K562 (cell line): ENCODE data around the gene PRXL2B. TPM values are rescaled to one million over a fixed set of nuclear protein-coding genes. Genes with fewer than 3 reads are reported as not detected.

Experiments
- ATAC-seq: fragments of 200-7000 bp; cut with Tn5 transposase; 3 replicates; pipeline ENCODE4 v1.9.1; 2020; ENCODE audit warnings: moderate library complexity
- BruUV-seq: library from RNA; stranded (reverse); fragments of 400-500 nt; replicated peaks from 2 replicates; lab custom pipeline; 2021; lab: Mats Ljungman, UMichigan
- CTCF ChIA-PET: fragments of 300-600 bp; formaldehyde crosslinking; extraction: SDS; loops from one replicate; lab custom pipeline; 2021; ENCODE audit warnings: low intra/inter-chr PET ratio; lab: Yijun Ruan, JAX
- POLR2A ChIA-PET: fragments of 300-600, 350-650 bp; sonication (Branson Sonifier 250); formaldehyde crosslinking; extraction: SDS; loops from one replicate; lab custom pipeline; 2021; ENCODE audit warnings: antibody characterized with exemption, inconsistent platforms; lab: Yijun Ruan, JAX
- DNase-seq, 4 experiments: peaks; one replicate each; pipeline versions ENCODE4 v3.0.0 to v3.0.0-alpha.2; 2011 to 2018; ENCODE audit warnings: low spot score in 3 of 4, mixed read lengths in 3 of 4; ENCODE audit errors: extremely low read depth in 1 of 4
- FAIRE-seq: peaks from 2 replicates; lab custom pipeline; 2011; peaks lifted over from hg19 to GRCh38; lab: Jason Lieb, UNC
- H2AFZ ChIP-seq: 2 replicates; pipeline ENCODE4 v1.6.0; 2011; ENCODE audit warnings: low read depth, low read length, control low read depth, inconsistent platforms
- H3K27ac ChIP-seq: fragments of 200-600 bp; 3 replicates; pipeline ENCODE4 v1.8.0; 2011; ENCODE audit warnings: low read depth, mild to moderate bottlenecking, control low read depth, inconsistent platforms, low read length, moderate library complexity, mixed read lengths; ENCODE audit errors: extremely low read depth
- H3K27me3 ChIP-seq, 2 experiments: fragments of 300-600 bp in 1 of 2; 2 replicates in 1 of 2; 3 replicates in 1 of 2; pipeline versions ENCODE4 v1.6.0 to v1.8.0; 2011; ENCODE audit warnings: inconsistent platforms in 2 of 2, low read length in 2 of 2, mild to moderate bottlenecking in 1 of 2, mixed read lengths in 1 of 2, moderate library complexity in 1 of 2; ENCODE audit not compliant: control insufficient read depth in 2 of 2, insufficient read depth in 2 of 2
- H3K36me3 ChIP-seq: fragments of 300-600 bp; 3 replicates; pipeline ENCODE4 v1.8.0; 2011; ENCODE audit warnings: mild to moderate bottlenecking, low read length, inconsistent platforms; ENCODE audit not compliant: control insufficient read depth, insufficient read depth
- H3K4me1 ChIP-seq, 2 experiments: fragments of 200-600 bp in 1 of 2; replicated peaks in 1 of 2; 2 replicates in 1 of 2; 3 replicates in 1 of 2; pipeline versions ENCODE4 v1.5.1 to v1.8.0; 2011; ENCODE audit warnings: inconsistent platforms in 2 of 2, low read length in 2 of 2, mild to moderate bottlenecking in 1 of 2, mixed read lengths in 1 of 2, moderate library complexity in 1 of 2; ENCODE audit not compliant: control insufficient read depth in 2 of 2, insufficient read depth in 2 of 2
- H3K4me2 ChIP-seq: 2 replicates; pipeline ENCODE4 v1.6.1; 2011; ENCODE audit warnings: low read length, control low read depth, inconsistent platforms, mixed read lengths; ENCODE audit not compliant: insufficient read depth
- H3K4me3 ChIP-seq: fragments of 200-600 bp; sonication (generic), shearing (Covaris generic); 2 replicates; pipeline ENCODE4 v1.5.1; 2016; ENCODE audit warnings: control low read depth, inconsistent platforms
- H3K79me2 ChIP-seq: fragments of 200-600 bp; 3 replicates; pipeline ENCODE4 v1.8.0; 2011; ENCODE audit warnings: low read length, inconsistent platforms; ENCODE audit not compliant: control insufficient read depth, insufficient read depth
- H3K9ac ChIP-seq, 2 experiments: 2 replicates each; pipeline versions ENCODE4 v1.6.0 to v1.6.1; 2011; ENCODE audit warnings: low read depth in 2 of 2, low read length in 2 of 2, control low read depth in 1 of 2, inconsistent platforms in 1 of 2, mild to moderate bottlenecking in 1 of 2, mixed read lengths in 1 of 2; ENCODE audit not compliant: insufficient read depth in 1 of 2
- H3K9me1 ChIP-seq: one replicate; pipeline ENCODE4 v1.6.0; 2011; ENCODE audit warnings: inconsistent platforms, mild to moderate bottlenecking, low read length, moderate library complexity; ENCODE audit not compliant: control insufficient read depth, insufficient read depth
- H3K9me3 ChIP-seq: replicated peaks from 2 replicates; pipeline ENCODE4 v1.5.1; 2011; ENCODE audit warnings: low read depth, low read length, inconsistent platforms; ENCODE audit not compliant: control insufficient read depth, insufficient read depth
- H4K20me1 ChIP-seq: replicated peaks from 2 replicates; pipeline ENCODE4 v1.6.1; 2011; ENCODE audit warnings: low read length, inconsistent platforms, mixed read lengths; ENCODE audit not compliant: control insufficient read depth, insufficient read depth
- ARID1B ChIP-seq: fragments of 450-650 bp; IDR thresholded peaks from 2 replicates; pipeline ENCODE4 v1.6.1; 2016; ENCODE audit warnings: antibody characterized with exemption, mild to moderate bottlenecking, inconsistent platforms
- BCOR ChIP-seq: fragments of 450-650 bp; IDR thresholded peaks from 2 replicates; pipeline ENCODE4 v1.6.1; 2016
- BRD4 ChIP-seq: fragments of 200-600 bp; sonication (generic); IDR thresholded peaks from 2 replicates; pipeline ENCODE4 v1.6.1; 2017; ENCODE audit warnings: inconsistent platforms
- ZNF280A ChIP-seq: fragments of 450-650 bp; IDR thresholded peaks from 2 replicates; pipeline ENCODE4 v1.6.1; 2018; ENCODE audit warnings: mild to moderate bottlenecking, low read depth; ENCODE audit not compliant: partially characterized antibody
- WGBS: fragments of 100-300 bp; shearing (Covaris generic); methylation state at CpG from one replicate; pipeline ENCODE4 v1.1.6; 2016; ENCODE audit warnings: low coverage, mixed read lengths; ENCODE audit not compliant: insufficient coverage; ENCODE audit errors: missing lambda C conversion rate; 5-methylcytosine and 5-hydroxymethylcytosine counted together
- in situ Hi-C: fragments of 300-500 bp; cut with MboI; formaldehyde crosslinking; loops from 4 replicates; pipeline ENCODE4 v1.15.0; 2018; ENCODE audit warnings: inconsistent platforms, mixed read lengths
- intact Hi-C: fragments of 100-400 bp; cut with micrococcal nuclease; formaldehyde crosslinking; loops from 2 replicates; pipeline ENCODE4 v1.14.2; 2022
- polyA plus RNA-seq, 8 experiments: library from polyadenylated mRNA; depleted of rRNA in 4 of 8; stranded (reverse) in 5 of 8; unstranded in 3 of 8; fragments of >200 nt; fragmentation: Nextera tagmentation in 2 of 8; fragmentation: Illumina TruSeq in 1 of 8; extraction: Ambion mirVana in 2 of 8; extraction: Trizol in 1 of 8; gene quantifications; 2 replicates each; pipeline versions ENCODE4 v1.2.1 to v1.2.3, GENCODE V29; 2011 to 2014; ENCODE audit warnings: inconsistent platforms in 1 of 8, missing spikeins in 1 of 8
- total RNA-seq, 7 experiments: library from RNA; depleted of rRNA in 6 of 7; stranded (reverse); fragments of >200 nt in 6 of 7; fragmentation: Illumina TruSeq in 2 of 7; extraction: Trizol in 2 of 7; gene quantifications; 2 replicates each; pipeline versions ENCODE4 v1.2.1 to v1.2.3, GENCODE V29; 2011 to 2021; ENCODE audit warnings: low replicate concordance in 1 of 7
- TF ChIP-seq, protein P1 (sequence below): fragments of 450-650 bp; formaldehyde crosslinking; IDR thresholded peaks from 2 replicates; pipeline ENCODE4 v1.4.0; 2022; ENCODE audit warnings: missing genetic modification characterization

PRXL2B gene
- total and polyA plus RNA-seq, 9 of the 15 experiments (the other 6 are each of a cell fraction or from before 2014, with no cell fraction given), result 0.99 to 25.3 (median 11.8) TPM

GRCh38 chr1:2578758-2579118 lies 7.8 kb upstream of the PRXL2B start:
- H3K36me3 ChIP-seq, result no peaks in the 10 kb centered on the region
- H3K4me3 ChIP-seq, result no peak overlapping the region
- H3K9me3 ChIP-seq, result peaks cover 2% of the 10 kb centered on the region; the same call in 1 of the 2 replicates
- no peak overlapping the region for H3K4me2 ChIP-seq
- H3K27me3 ChIP-seq, result peaks cover 21 to 40% of the 10 kb centered on the region in 2 experiments
- H3K4me1 ChIP-seq, result peaks cover 14 to 31% of the 10 kb centered on the region in 2 experiments; a peak in 4 of 5 replicates
- POLR2A ChIA-PET, result no interaction called here
- WGBS, result 35% methylated on average over 4 of the region's 4 CpGs
- BruUV-seq, result no TSS peak
- no peak overlapping the region for H3K9ac ChIP-seq
- no peaks in the 10 kb centered on the region for H3K9me1 ChIP-seq
- TF ChIP-seq BRD4, result no peak
- TF ChIP-seq, protein P1, sequence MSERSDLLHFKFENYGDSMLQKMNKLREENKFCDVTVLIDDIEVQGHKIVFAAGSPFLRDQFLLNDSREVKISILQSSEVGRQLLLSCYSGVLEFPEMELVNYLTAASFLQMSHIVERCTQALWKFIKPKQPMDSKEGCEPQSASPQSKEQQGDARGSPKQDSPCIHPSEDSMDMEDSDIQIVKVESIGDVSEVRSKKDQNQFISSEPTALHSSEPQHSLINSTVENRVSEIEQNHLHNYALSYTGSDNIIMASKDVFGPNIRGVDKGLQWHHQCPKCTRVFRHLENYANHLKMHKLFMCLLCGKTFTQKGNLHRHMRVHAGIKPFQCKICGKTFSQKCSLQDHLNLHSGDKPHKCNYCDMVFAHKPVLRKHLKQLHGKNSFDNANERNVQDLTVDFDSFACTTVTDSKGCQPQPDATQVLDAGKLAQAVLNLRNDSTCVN (CRISPR knock-in tag), result 0 out of 2 replicates have a peak, but pooled peaks have one; percentile 47
- no peak for ATAC-seq
- no peaks in the 10 kb centered on the region for H3K79me2 ChIP-seq
- H4K20me1 ChIP-seq, result no peaks in the 10 kb centered on the region
- no peak for DNase-seq
- intact Hi-C loops (no loop called here), in situ Hi-C loops (no loop called here)
- no peak for FAIRE-seq
- CTCF ChIA-PET, result interaction anchor here (0.6 to 0.7 kb wide), 2 partner anchors 164 to 432 kb away, joined by 3 read pairs; no protein-coding TSS in a partner anchor
- H2AFZ ChIP-seq, result peak overlapping the region; percentile 83
- no peak overlapping the region for H3K27ac ChIP-seq

- Histone ChIP-seq H3K9ac (0 out of 4 replicates have a peak overlapping the region, but pooled peaks of 1 of the 2 experiments have one; percentile 13), H3K9me3 (no peaks in the 10 kb centered on the region), H3K27me3 (peaks cover 12 to 27% of the 10 kb centered on the region in 2 experiments), H2AFZ (no peak overlapping the region), H3K27ac (no peak overlapping the region), H3K4me2 (no peak overlapping the region), H3K4me3 (no peak overlapping the region), H3K9me1 (no peaks in the 10 kb centered on the region), H4K20me1 (no peaks in the 10 kb centered on the region), H3K36me3 (0 out of 3 replicates have a peak, but pooled peaks cover 4% of the 10 kb centered on the region), H3K4me1 (peaks cover 27 to 44% of the 10 kb centered on the region in 2 experiments), H3K79me2 (peaks cover 6% of the 10 kb centered on the region; the same call in 1 of the 3 replicates)
- BruUV-seq, result no TSS peak
- no peak for ATAC-seq
- in situ Hi-C loops, result no loop called here
- 16% methylated on average over 10 of the region's 10 CpGs for WGBS
- TF ChIP-seq ARID1B (no peak), BCOR (no peak), ZNF280A (no peak)
- CTCF ChIA-PET, result no interaction called here
- FAIRE-seq, result no peak
- POLR2A ChIA-PET, result no interaction called here
- no peak for DNase-seq
- intact Hi-C loops, result no loop called here
Measured at GRCh38 chr1:2580691-2581090, 5.9 kb upstream of the PRXL2B start.
